Neuron (in vitro differentiated cells): Measurements from ENCODE around the gene MTG2.

Experiments used
- H2AFZ ChIP-seq: one replicate; pipeline ENCODE4 v1.6.1; 2013; ENCODE audit warnings: low read depth, mild to moderate bottlenecking, inconsistent platforms, low read length, moderate library complexity
- H3K27me3 ChIP-seq: one replicate; pipeline ENCODE4 v1.6.1; 2013; ENCODE audit warnings: low read length; ENCODE audit not compliant: insufficient read depth
- H3K36me3 ChIP-seq: one replicate; pipeline ENCODE4 v1.6.1; 2013; ENCODE audit warnings: low read length; ENCODE audit not compliant: insufficient read depth
- H3K4me1 ChIP-seq: one replicate; pipeline ENCODE4 v1.6.1; 2013; ENCODE audit warnings: low read length; ENCODE audit not compliant: insufficient read depth
- H3K4me3 ChIP-seq: 2 replicates; pipeline ENCODE4 v1.5.1; 2013; ENCODE audit warnings: mild to moderate bottlenecking, low read length, moderate library complexity
- H3K9me3 ChIP-seq: one replicate; pipeline ENCODE4 v1.6.1; 2013; ENCODE audit warnings: low read length

MTG2 gene

DNA sequence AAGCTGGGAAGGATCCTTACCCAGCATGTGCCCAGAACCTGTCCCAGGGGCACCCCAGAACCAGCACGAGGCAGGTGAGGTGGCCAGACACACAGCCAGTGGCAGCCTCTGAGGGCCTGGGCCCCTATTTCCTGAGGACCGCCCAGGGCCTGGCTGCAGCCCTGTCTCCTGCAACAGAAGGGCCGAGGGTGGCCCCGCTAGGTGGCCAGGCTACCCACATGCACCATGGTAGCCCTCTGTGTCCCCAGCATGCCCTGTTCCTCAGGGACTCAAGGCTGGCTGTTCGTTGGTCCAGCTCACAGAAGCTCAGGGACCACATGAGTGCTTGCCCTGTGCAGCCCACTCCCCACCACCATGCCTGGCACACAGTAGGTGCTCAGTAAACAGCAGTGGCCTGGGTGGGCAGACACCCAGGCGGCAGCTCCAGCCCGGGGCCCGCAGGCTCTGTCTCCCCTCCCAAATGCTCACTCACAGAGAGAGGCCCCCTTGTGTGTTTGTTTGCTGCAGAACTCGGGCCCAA lies 29.0 kb downstream of the MTG2 start:
- Histone ChIP-seq H3K4me3 (no peak overlapping the region), H3K36me3 (no peaks in the 10 kb centered on the region), H3K4me1 (peaks cover 9% of the 10 kb centered on the region)

DNA sequence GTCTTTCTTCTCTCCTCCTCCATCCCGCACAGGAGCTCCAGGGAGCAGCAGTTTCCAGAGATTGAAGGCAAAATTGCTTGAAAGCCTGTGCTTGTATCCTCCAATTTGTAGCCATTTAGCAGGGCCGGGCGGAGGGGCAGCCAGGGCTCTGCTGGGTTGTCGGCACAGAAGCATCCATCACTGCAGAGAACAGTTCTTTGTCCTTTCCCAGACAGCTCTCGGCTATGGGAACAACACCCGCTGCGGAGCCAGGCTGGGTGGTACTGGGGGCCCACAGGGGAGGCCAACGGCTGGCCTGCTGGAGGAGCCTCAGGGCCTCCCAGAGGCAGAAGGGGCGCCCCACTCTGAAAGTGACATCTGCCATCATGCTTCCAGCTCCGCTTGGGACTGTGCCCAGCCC lies 29.5 kb downstream of the MTG2 start:
- Histone ChIP-seq H3K9me3 (no peaks in the 10 kb centered on the region), H3K27me3 (no peaks in the 10 kb centered on the region), H2AFZ (peak overlapping the region; percentile 7), H3K36me3 (no peaks in the 10 kb centered on the region), H3K4me1 (peaks cover 9% of the 10 kb centered on the region), H3K4me3 (no peak overlapping the region)

More for the DNA sequence above, 29.0 kb downstream of the MTG2 start:
- no peaks in the 10 kb centered on the region for H3K27me3 ChIP-seq
- H2AFZ ChIP-seq = peak overlapping the region; percentile 7
- H3K9me3 ChIP-seq = no peaks in the 10 kb centered on the region

DNA sequence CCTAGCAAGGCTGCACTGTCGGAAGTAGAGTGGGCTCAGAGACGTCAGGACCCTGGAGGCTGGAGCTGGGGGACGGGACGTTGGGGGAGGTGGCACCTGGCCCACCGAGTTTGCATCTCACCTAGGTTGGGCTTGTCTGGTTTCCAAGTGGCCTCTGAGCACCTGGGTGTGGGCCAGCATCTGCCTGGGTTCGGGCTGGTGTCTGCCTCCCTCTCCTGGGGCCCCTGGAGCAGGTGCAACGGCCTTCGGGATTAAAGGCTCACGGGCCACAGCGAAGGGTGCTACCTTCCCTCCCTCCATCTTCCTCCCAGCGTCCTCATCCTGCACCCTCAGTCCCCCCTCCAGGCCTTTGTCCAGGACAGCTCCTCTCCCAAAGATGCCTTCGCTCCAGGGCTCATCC lies 31.2 kb downstream of the MTG2 start:
- Histone ChIP-seq H3K4me1 (peaks cover 18% of the 10 kb centered on the region), H2AFZ (no peak overlapping the region), H3K36me3 (no peaks in the 10 kb centered on the region), H3K27me3 (peaks cover 8% of the 10 kb centered on the region), H3K4me3 (no peak overlapping the region), H3K9me3 (no peaks in the 10 kb centered on the region)

DNA sequence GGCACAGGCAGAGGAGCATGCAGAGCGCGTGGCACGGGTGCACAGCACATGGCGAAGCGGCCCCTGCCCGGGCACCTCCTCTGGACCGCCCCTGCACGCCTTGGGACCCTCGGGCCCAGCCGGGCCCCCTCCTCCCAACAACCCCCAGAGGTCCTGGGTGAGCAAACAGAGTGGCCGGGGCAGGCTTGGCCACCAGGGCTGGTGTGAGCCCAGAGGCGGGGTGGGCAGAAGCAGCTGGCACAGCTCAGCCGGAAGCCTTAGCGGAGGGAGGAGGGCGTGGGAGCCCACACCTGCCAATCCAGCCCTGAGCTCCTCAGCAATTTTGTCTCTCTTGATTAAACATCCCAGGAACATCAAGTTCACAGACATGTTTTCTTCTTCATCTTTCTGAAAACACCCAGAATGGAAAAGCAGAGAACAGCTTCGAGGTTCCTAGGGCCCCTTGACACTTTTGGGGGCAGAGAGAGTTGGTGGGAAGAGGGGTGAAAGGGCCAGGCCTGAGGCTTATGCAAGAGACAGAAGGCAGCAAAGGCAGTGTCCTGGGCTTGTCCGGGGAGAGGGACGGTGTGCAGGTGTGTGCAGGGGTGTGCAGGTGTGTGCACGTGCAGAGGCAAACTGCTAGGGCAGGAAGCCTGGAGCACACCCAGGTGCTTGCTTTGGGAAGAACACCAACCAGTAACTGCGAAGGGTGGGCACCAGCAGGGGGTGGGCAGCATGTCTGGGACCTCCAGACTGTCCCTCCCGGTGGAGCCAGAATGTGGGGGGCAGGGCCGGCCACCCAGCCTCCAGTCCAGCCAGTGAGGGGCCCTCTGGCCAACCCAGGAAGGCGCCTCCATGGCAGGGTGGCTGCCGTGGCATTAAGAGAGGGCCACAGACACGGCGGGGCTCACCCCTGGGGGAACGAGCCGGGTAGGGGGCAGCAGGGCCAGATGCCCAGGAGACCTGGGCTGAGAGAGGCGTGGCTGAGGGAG lies 32.5 kb downstream of the MTG2 start:
- Histone ChIP-seq H3K9me3 (no peaks in the 10 kb centered on the region), H2AFZ (no peak overlapping the region), H3K4me1 (peaks cover 22% of the 10 kb centered on the region), H3K36me3 (no peaks in the 10 kb centered on the region), H3K4me3 (no peak overlapping the region), H3K27me3 (peaks cover 8% of the 10 kb centered on the region)

DNA sequence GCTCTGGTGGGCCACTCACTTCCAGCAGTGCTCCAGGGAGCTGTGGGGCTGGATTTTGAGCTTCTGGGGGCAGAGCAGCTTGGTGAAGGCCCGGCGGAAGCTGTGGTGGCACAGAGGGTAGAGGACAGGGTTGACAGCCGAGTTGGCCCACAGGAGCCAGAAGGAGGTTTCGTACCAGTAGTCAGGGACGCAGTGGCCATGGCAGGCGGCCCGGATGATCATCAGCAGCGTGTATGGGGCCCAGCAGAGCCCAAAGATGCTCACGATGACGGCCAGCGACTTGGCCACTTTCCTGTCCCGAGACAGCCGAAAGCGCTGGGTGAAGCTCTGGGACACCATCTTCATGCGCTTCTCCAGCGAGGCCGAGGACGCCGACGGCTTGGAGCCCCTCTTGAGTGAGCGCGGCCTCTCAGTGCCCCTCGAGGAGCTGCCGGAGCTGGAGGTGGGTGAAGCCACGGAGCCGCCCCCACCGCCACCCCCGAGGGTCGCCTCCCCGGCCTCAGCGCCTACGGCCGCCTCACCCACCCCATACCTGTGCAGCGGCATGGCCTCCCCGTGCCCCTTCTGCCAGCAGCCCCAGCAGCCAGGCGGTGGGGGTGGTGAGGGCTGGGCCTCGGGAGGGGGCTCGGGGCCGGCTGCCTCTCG lies 33.3 kb downstream of the MTG2 start:
- Histone ChIP-seq H3K9me3 (no peaks in the 10 kb centered on the region), H3K4me1 (peaks cover 30% of the 10 kb centered on the region), H3K4me3 (no peak overlapping the region), H3K36me3 (no peaks in the 10 kb centered on the region), H2AFZ (no peak overlapping the region), H3K27me3 (peaks cover 12% of the 10 kb centered on the region)

DNA sequence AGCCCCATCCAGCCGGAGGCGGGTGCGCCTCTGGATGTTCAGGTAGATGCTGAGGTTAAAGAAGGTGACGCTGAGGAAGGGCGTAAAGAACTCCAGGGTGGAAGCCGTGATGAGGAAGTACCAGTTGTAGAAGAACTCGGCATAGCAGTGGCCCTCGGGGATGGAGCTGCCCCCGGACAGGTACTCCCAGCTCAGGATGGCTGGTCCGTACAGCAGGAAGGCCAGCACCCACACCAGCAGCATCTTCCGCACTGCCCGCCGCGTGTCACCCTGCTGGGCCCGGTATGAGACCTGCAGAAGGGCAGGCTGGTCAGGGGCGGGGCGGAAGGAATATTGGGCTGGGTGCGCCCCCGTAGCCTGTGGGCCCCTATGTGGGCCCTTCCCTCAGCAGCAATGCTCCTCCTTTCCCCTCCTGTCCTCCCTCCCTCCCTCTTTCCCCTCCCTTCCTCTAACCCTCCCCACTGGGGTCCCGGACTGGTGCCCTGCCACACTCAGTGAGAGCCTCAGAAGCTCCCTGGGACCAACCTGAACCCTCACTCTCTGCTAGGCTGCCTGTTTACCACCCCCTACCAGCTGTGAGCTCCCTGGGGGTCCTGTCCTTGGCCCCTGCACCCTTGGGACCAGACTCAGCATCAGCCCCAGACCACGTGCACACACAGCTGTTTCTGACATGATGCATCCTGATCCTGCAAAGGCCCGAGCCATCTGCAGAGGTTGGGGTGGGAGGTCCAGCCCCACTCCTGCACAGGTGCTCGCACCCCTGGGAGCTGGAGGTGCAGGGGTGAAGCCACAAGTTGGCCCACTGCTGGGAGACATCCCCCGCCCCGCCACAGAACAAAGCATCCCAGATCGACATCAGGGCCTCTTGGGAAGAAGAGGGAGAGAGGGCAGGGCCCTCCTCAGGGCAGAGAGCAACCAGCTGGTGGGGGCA lies 34.1 kb downstream of the MTG2 start:
- Histone ChIP-seq H3K27me3 (peaks cover 20% of the 10 kb centered on the region), H3K4me1 (peaks cover 34% of the 10 kb centered on the region), H3K4me3 (no peak overlapping the region), H3K36me3 (no peaks in the 10 kb centered on the region), H2AFZ (no peak overlapping the region), H3K9me3 (no peaks in the 10 kb centered on the region)

DNA sequence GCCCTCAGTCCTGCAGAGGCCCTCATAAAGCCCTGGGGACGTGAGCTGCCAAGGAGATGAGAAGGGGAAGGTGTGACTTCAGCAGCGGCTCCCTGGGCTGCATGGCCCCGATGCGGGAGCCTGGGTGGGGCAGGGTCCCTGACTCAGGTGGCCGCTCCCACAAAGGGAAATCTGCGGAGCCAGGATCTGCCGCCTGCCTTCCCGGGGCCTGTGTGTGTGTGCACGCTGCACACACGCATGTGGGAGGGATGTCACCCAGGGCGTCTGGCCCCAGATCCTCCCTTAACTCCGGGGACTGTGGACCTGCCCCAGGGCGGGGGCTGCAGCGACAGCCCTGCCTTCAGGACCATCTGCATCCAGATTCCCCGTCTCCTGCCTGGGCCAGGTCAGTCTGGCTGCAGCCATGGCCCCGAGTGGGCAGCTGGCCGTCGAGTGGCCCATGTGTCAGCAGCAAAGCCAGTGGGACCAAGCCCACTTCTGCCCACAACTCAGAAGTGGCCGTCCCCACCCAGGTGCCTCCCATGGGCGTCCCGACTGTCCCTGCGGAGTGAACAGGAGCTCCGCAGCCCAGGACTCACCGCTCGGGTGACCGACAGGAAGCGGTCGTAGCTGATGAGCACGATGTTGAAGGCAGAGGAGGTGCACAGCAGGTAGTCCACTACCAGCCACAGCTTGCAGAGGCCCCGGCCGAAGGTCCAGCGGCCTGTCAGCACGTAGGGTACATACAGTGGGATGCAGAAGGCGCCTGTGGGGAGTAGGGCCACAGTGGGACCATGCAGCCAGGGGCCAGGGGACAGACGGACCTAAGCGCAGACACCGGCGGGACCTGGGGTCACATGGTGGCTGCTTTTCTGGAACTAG lies 35.3 kb downstream of the MTG2 start:
- Histone ChIP-seq H2AFZ (no peak overlapping the region), H3K36me3 (no peaks in the 10 kb centered on the region), H3K4me3 (no peak overlapping the region), H3K9me3 (no peaks in the 10 kb centered on the region), H3K4me1 (peaks cover 26% of the 10 kb centered on the region), H3K27me3 (peaks cover 32% of the 10 kb centered on the region)

DNA sequence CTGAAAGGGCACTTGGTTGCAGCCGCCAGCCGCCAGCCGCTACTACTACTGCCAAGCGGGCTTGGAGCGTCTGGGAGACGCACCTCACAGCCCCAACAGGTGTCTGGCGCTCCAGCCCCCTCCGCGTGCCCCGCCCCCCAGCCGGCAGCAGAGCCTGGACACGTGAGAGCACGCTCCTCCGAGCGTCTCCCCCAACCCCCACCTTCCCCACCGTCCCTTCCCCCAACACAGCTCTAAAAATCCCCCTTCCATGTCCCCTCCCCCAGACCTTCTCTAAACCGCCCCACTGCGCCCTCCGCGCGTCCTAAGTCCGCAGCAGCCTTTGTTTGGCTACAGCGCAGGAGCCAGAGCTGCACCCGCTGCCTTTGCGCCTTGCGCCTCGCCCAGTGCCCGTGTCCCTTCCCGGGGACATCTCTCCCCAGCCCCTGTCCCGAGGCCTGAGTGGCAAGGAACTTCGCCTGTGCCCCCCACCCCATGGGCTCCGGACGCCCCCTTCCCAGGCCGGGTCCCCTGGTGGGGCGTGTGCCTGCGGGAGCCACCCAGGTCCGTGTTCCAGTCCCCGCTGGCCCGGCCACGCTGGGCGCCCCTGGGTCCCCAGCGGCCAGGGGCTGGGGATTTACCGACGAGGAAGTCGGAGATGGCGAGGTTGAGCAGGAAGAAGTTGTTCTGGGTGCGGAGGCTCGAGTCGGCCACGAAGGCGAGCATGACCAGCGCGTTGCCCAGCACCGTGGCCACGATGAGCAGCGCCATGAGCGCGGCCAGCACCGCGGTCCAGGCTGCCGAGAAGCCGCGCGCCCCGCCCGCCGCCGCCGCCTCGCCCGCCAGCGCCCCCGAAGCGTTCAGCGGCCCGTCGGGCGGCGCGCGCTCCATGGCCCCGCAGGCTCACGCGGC lies 36.5 kb downstream of the MTG2 start:
- H3K27me3 ChIP-seq = peaks cover 43% of the 10 kb centered on the region
- no peaks in the 10 kb centered on the region for H3K9me3 ChIP-seq
- no peaks in the 10 kb centered on the region for H3K36me3 ChIP-seq
- H3K4me3 ChIP-seq = peak overlapping the region; percentile 56
- H2AFZ ChIP-seq = peak overlapping the region; percentile 58
- H3K4me1 ChIP-seq = peaks cover 26% of the 10 kb centered on the region

DNA sequence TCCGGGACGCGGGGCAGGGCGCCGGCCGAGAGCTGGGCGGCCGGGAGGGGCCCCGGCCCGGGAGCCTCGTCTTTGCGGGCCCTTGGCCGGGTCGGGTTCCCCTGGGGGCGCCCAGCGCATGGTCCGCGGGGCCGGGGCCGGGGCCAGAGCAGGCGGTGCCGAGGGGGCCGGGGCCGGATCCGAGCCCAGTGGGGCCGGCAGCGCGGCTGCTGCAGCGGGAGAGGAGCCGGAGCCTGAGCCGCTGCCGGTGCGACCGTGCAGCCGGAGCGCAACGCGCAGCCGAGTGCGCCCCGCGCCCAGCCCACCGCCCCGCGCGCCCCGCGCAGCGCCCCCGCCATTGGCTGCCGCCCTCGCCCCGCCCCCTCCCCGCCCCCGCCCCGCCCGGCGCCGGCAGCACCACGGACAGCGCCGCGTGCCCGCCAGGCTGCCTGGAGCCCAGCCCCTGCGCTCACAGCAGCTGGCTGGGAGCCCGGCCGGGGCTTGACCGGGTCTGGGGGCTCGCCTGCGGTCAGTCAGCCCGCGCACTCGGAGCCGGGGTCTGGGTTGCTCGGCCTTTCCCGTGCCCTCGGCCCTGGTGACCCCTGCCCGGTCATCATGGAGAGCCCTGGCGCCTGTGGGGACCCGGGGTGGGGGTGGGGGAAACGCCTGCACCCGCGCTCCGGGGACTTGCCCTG lies 37.3 kb downstream of the MTG2 start, which contains the start of gene HRH3:
Gene HRH3, minus strand, starts transcription at position 287 of the 674 bp plus-strand sequence. CDS start 308 bp downstream, outside the sequence.
- H3K4me3 ChIP-seq = peak within 1 kb of the TSS; percentile 56
- H3K36me3 ChIP-seq = no peaks in the 10 kb centered on the region
- H3K4me1 ChIP-seq = peaks cover 26% of the 10 kb centered on the region
- H3K27me3 ChIP-seq = peaks cover 50% of the 10 kb centered on the region
- H3K9me3 ChIP-seq = no peaks in the 10 kb centered on the region
- H2AFZ ChIP-seq = peak within 1 kb of the TSS; percentile 58

DNA sequence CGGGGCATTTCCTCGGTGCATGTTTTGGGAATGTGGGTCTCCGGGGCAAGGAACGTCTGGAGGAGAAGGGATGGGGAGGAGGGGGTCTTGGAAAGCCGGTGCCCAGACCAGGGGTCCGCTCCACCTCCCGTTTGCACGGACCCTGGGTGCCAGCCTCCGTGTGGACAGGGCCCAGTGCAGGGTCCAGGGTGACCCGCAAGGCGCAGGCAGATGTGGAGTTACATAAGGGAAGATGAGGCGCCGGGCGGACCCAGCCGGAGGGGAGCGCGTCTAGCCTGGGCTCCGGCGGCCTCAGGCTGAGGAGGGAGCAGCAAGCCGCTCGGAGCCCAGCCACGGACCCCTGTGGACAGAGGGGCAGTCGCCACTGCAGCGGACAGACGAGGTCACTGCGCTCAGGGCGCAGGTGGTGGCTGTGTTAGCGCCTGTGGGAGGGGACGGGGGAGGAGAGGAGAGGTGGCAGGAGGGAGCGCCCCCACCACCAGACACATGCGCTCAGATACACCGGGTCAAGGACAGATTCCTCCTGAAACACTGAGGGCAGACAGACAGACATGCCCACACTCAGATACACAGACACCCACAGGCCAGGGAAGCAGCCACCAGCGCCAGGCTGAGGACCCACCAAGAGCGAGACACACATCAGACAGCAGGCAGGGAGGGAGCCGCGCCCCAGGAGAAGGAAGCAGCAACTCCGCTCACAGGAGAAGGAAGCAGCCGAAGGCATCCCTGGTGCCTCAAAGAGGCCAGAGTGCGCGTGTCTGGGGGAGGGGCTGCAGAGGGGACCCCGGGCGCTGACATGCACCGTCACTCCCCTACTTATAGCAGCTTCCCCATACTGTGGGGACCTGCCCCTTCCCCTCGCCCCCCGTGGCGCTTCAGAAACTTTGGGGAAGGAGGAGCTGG lies 38.1 kb downstream of the MTG2 start:
- H2AFZ ChIP-seq = no peak overlapping the region
- peaks cover 26% of the 10 kb centered on the region for H3K4me1 ChIP-seq
- H3K27me3 ChIP-seq = peaks cover 56% of the 10 kb centered on the region
- peak overlapping the region; percentile 23 for H3K4me3 ChIP-seq
- H3K36me3 ChIP-seq = no peaks in the 10 kb centered on the region
- H3K9me3 ChIP-seq = no peaks in the 10 kb centered on the region
